HG03045 (cell line): ENCODE data around the gene RPGRIP1L.

Experiments used
- ATAC-seq: cut with Tn5 transposase; IDR thresholded peaks from one replicate; pipeline ENCODE4 v1.9.1; 2021; ENCODE audit warnings: mild to moderate bottlenecking, moderate library complexity; ENCODE audit not compliant: unreplicated experiment

Gene RPGRIP1L

DNA sequence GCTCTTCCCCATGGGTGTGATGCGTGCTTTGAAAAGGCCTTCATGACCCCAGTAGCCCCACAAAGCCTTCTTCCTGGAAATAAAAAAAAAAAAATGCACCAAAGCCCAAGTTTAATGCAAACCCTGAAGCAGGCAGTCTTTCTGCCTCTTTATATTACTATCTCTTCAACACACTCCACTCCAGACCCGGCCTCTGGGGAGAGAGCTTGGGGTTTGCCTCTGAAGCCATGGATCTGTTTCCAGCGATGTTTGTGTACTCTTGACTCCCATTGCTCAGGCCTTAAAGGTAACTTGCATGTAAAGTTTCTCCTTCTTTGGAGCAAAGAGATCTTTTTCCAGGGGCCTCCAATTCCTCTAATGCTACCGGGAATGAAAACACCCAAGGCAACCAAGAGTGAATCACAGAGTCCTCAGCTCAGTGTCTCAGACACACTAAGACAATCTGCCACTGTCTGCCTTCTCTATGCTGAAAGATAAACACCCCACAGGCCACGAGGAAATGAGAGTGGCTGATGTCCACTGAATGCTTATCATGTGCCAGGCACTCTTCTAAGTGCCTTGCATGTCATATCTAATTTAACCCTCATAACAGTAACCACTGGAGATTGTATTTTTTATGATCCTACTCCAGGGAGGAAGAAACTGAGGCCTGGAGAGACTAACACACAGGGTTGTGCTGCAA is 144.2 kb downstream of the RPGRIP1L start:
- ATAC-seq = no peak

DNA sequence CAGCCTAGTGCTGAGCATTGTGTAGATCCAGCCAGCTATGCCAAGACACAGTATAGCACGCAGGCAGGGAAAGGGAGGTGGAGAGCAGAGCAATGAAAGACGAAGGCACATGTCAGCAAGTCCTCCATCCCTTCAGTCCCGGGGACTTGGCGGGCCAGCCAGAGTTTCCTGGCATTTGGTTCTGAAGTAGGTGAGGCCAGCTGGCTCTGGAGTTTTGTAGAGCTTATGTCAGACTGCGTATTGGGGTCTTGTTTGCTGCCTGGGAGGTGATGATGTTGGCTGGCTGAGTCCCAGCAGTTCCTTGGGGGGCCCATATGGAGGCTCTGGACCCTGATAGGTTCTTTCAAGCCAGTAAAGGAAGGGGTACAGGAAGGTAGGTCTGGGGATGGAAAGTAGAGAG is 144.9 kb downstream of the RPGRIP1L start:
- no peak for ATAC-seq

DNA sequence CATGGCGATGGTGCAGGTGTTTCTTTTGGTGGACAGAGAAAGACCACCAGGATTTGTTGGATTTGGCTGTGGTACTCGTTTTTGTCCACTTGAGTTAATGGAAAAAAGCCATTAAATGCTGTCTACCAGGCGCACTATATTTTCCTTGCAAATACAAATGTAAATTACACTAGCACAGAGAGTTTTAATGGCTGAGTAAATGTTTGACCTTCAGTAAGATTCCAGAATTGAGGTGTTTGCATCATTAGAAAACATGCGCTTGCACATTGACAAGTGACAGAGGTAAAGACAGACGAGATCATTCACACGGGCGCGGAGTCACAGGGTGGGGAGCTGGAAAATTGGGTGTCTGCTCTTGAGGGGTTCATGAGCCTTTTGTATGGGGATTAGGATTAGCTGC is 147.1 kb downstream of the RPGRIP1L start:
- no peak for ATAC-seq

DNA sequence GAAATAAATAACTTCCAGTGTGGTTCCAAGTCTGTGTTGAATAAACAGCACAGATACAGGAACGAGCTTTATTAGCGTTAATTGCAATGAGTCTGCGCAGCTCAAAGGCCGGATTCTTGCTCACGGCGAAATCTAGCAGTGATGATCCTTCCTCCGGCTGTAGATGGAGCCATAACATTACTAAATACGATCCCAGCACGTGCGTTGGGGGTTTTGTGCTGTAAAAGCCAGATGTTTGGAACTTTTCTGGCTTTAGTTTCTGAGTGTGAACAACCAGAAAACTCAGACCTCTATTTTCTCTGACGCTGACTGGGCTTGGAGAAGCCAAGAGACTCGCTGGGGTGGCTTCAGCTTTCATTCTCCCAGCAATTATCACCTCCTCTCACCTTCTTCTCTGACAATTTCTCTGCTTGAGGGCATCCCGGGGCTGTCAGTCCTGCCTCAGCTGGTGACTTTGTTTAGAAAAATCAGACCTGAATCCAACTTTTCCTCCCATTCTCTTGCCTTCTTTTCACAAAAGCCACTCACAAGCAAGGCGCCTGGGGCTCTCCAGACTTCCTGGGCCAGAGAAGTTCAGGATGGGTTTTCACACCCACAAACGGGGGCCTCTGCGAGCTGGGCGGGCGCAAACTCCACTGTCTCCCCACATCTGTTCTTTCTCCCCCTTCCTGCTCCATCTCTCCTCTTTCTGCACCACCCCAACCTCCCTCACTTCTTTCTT is 153.5 kb downstream of the RPGRIP1L start:
- ATAC-seq = peak; percentile 62
